Coronary artery (tissue), 2 donors: ENCODE measurements around the gene KRCC1.

Source experiments
- DNase-seq: peaks from one replicate; pipeline ENCODE4 v3.0.0-alpha.2; 2017; ENCODE audit warnings: low spot score
- H3K27ac ChIP-seq, 2 donors: fragments of 200-600 bp; sonication (generic); one replicate each; pipeline ENCODE4 v1.5.1; 2016 to 2019
- H3K4me3 ChIP-seq: fragments of 200-600 bp; sonication (generic); 2 replicates; pipeline ENCODE4 v1.5.1; 2016; ENCODE audit warnings: mild to moderate bottlenecking, moderate library complexity
- TF ChIP-seq, protein P1 (sequence below): fragments of 200-600 bp; sonication (generic); IDR thresholded peaks from one replicate; pipeline ENCODE4 v1.5.1; 2019; ENCODE audit warnings: antibody characterized with exemption

The KRCC1 gene

DNA sequence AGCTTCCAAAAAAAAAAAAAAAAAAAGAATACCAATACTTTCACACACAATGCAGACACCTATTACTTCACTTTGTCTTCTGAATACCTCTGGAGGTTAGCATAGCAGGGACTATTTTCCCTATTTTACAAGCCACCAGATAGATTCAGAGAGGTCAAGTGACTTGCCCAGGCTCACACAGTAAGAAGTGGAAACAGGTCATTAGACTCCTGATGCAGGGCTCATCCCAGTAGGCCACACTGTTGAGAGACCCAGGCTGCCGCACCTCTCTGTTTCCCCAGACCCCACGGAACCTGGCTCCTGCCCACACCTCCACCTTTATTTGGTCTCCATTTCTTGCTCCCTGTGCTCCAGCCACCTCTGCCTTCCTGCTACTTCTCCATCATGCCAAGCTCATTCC lies 31.5 kb upstream of the KRCC1 start:
- Histone ChIP-seq H3K27ac (no peak overlapping the region), H3K4me3 (no peak overlapping the region)
- DNase-seq: no peak
- TF ChIP-seq, protein P1, sequence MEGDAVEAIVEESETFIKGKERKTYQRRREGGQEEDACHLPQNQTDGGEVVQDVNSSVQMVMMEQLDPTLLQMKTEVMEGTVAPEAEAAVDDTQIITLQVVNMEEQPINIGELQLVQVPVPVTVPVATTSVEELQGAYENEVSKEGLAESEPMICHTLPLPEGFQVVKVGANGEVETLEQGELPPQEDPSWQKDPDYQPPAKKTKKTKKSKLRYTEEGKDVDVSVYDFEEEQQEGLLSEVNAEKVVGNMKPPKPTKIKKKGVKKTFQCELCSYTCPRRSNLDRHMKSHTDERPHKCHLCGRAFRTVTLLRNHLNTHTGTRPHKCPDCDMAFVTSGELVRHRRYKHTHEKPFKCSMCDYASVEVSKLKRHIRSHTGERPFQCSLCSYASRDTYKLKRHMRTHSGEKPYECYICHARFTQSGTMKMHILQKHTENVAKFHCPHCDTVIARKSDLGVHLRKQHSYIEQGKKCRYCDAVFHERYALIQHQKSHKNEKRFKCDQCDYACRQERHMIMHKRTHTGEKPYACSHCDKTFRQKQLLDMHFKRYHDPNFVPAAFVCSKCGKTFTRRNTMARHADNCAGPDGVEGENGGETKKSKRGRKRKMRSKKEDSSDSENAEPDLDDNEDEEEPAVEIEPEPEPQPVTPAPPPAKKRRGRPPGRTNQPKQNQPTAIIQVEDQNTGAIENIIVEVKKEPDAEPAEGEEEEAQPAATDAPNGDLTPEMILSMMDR: no peak

DNA sequence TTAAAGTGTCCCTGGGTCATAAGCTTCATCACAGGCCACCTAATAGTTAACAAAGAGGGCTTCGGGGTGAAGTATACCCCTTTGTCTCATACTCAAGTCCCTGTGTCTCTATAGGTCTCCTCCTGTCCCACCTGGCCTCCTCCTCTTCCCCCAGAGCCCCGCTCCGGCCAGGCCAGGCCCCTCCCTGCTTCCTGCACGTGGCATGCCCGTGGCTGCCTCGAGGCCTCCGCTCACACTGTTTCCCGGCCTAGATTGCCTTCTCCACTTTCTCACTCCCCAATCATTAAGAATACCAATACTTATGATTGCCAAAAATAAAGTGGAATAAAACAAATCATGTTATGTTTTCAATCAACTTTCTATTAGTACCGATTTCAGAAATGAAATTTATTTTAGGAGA lies 30.8 kb upstream of the KRCC1 start:
- H3K4me3 ChIP-seq: no peak overlapping the region
- H3K27ac ChIP-seq: no peak overlapping the region
- TF ChIP-seq, protein P1: no peak
- DNase-seq: no peak

DNA sequence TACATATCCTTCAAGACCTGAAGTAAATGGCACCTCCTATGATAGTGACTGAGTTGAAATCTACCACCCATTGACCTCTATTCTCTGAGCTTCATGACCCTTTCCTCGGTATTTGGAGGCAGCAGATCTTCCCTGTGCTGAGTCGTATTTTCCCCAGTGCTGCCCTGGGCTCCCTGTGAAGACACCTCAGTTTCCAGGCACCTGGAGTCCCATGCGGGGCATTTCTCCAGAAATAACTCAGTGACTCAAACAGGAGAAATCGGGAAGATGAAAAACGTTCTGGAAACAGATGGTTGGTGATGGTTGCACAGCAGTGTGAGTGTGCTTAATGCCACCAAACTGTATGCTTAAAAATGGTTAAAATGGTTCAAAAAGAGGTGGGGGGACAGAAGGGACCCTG lies 30.0 kb upstream of the KRCC1 start:
- H3K4me3 ChIP-seq: no peak overlapping the region
- TF ChIP-seq, protein P1: no peak
- DNase-seq: no peak
- H3K27ac ChIP-seq: no peak overlapping the region

DNA sequence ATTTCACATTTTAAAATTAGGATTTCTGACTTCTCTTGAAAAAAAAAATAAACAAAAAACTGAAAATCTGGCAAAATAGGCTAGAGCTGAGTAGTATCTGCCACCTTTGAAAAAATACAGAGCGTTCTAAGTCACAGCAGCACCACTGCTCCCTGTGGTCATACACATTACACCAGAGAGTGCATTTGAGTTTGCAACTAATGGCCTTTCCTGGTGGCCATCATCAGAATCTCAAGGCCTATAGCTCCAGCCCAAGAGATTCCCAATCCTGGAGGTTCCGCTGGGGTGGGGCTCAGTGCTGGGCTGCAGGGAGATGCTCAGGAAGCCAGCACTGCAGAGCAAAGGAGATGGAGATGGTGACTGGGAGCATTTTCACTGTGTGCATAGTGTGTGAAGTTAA lies 29.5 kb upstream of the KRCC1 start:
- H3K27ac ChIP-seq: no peak overlapping the region
- no peak for DNase-seq
- H3K4me3 ChIP-seq: no peak overlapping the region
- TF ChIP-seq, protein P1: no peak

DNA sequence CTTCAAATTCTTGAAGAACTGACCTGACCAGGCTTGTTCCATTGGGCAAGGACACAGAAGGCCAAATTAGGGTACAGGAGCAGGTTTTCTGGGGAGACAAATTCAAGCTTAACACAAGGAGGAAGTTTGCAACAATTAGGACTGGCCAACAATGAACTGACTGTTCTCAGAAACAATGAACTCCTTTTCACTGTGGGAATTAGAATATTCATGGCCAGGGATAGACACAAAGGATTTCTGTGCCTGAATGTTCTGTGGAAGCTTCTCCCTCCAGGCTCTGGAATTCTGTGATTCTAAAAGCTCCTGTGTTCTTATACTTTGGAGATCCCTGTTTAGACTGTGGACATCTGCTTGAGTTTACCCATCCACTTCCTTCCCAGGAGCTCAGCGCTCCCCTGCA lies 27.2 kb upstream of the KRCC1 start:
- TF ChIP-seq, protein P1: no peak
- Histone ChIP-seq H3K4me3 (no peak overlapping the region), H3K27ac (no peak overlapping the region)
- DNase-seq: no peak

DNA sequence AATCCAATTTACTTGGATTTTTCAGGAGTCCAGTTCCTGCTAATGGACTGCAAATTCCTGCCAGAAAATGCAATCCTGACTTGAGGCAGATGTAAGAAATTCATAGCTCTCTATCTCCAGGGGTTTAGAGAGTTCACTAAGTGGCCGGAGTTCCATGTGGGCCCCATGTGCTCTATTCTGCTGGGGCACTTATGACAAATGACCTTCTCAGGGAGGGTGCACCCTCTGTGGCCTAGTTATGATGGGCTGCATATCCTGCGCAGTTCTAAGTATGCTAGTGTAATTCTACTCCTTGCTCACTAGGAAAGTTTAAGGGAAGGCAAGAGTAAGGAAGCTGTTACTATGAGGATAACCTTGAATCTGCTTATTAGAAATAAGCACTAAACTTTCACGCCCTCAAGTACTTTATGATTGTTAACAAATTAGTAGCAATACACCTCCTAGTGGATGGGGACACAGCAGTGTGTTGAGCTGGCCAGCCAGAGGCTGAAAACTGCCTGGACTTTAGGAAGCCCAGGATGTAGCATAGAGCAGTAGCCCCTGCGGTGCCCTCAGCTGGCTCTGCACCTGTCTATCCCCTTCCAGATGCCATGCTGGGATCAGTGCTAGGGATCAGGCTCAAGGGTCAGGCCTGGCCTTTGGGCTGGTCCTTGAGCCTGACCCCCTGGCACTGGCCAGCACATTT lies 26.5 kb upstream of the KRCC1 start:
- no peak overlapping the region for H3K4me3 ChIP-seq

DNA sequence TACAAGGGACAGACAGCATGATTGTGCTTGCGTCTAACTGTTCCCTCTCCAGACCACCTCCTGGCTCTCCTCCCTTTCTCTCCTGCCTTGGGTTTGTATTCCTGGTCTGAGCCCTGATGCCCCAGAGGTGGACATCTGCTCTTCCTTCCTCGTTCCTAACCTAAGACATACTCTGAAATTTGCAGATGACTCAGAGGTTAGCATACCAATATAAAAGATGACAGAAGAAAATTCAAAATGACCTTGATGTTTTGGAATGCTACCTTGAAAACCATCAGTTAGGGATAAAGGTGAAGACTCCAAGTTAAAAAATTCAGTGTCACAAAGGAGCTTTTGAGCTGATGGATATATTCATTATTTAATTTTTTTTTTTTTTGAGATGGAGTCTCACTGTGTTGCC lies 25.0 kb upstream of the KRCC1 start:
- H3K27ac ChIP-seq: no peak overlapping the region
- TF ChIP-seq, protein P1: no peak
- DNase-seq: no peak

More for the DNA sequence above, 26.5 kb upstream of the KRCC1 start:
- H3K27ac ChIP-seq: no peak overlapping the region
- no peak for DNase-seq
- TF ChIP-seq, protein P1: no peak

More for the DNA sequence above, 25.0 kb upstream of the KRCC1 start:
- H3K4me3 ChIP-seq: no peak overlapping the region
